Adrenal gland (tissue), 12 donors: ENCODE measurements around the gene NEK5. TPM values are rescaled to one million over a fixed set of nuclear protein-coding genes. Genes with fewer than 3 reads are reported as not detected.

ENCODE experiments used
- DNase-seq, 7 donors: peaks; one replicate each; pipeline ENCODE4 v3.0.0-alpha.2; 2019 to 2020
- H3K27ac ChIP-seq, 5 donors: fragments of 200-600 bp; sonication (generic) in 4 of 5; 1 replicate in 3 of 5; 2 replicates in 2 of 5; pipeline versions ENCODE4 v1.5.1 to v1.8.0; 2016 to 2020; ENCODE audit warnings: mild to moderate bottlenecking in 1 of 5
- H3K27me3 ChIP-seq: fragments of 200-600 bp; 2 replicates; pipeline ENCODE4 v1.8.0; 2021
- H3K36me3 ChIP-seq, 2 donors: fragments of 200-600 bp; replicated peaks in 1 of 2; 1 replicate in 1 of 2; 2 replicates in 1 of 2; pipeline versions ENCODE4 v1.5.1 to v1.8.0; 2018 to 2022
- H3K4me1 ChIP-seq, 2 donors: fragments of 200-600 bp; replicated peaks in 1 of 2; 1 replicate in 1 of 2; 2 replicates in 1 of 2; pipeline versions ENCODE4 v1.5.1 to v1.8.0; 2018 to 2021
- H3K4me3 ChIP-seq, 4 donors: fragments of 200-600 bp; sonication (generic) in 3 of 4; one replicate each; pipeline ENCODE4 v1.5.1; 2016 to 2018
- H3K9me3 ChIP-seq, 3 donors: fragments of 200-600 bp; sonication (generic) in 1 of 3; replicated peaks in 1 of 3; 1 replicate in 2 of 3; 2 replicates in 1 of 3; pipeline versions ENCODE4 v1.5.1 to v1.8.0; 2016 to 2021
- CTCF ChIP-seq, 6 experiments: fragments of 450-650 bp in 4 of 6; fragments of 200-600 bp in 2 of 6; sonication (generic) in 1 of 6; IDR thresholded peaks; 1 replicate in 5 of 6; 2 replicates in 1 of 6; pipeline versions ENCODE4 v1.5.1 to v1.8.0; 2016 to 2021; ENCODE audit warnings: antibody characterized with exemption in 6 of 6, mild to moderate bottlenecking in 2 of 6, moderate library complexity in 1 of 6
- POLR2A ChIP-seq, 2 donors: fragments of 450-650 bp; IDR thresholded peaks; one replicate each; pipeline ENCODE4 v1.6.1; 2017; ENCODE audit warnings: antibody characterized with exemption in 2 of 2, mild to moderate bottlenecking in 2 of 2, moderate library complexity in 1 of 2
- WGBS, 4 donors: extraction: QIAGEN DNeasy Blood & Tissue Kit in 2 of 4; methylation state at CpG; one replicate each; pipeline versions ENCODE4 v1.1.5 to v1.1.7; 2013 to 2017; 5-methylcytosine and 5-hydroxymethylcytosine counted together
- intact Hi-C, 2 donors: fragments of 100-400 bp; cut with DNase I; formaldehyde crosslinking; loops; one replicate each; pipeline versions ENCODE4 v1.14.1 to v1.15.0; 2022 to 2023
- polyA plus RNA-seq, 3 donors: library from polyadenylated mRNA; stranded (reverse); fragments of 200-250 nt in 2 of 3; fragments of 350-450 nt in 1 of 3; fragmentation: Illumina TruSeq in 1 of 3; extraction: RNeasy Lipid Tissue Mini Kit (QIAGEN cat#74804) in 1 of 3; gene quantifications; one replicate each; pipeline ENCODE4 v1.2.3, GENCODE V29; 2013 to 2014
- total RNA-seq, 9 donors: library from RNA; depleted of rRNA in 4 of 9; stranded (reverse); fragments of >200 nt in 4 of 9; fragments of 120-200 nt in 1 of 9; fragmentation: NEBNext Ultra II Directional in 1 of 9; extraction: Animal tissue kit (Norgen Biotek cat#: 25700) in 1 of 9; gene quantifications; one replicate each; pipeline versions ENCODE4 v1.1.0 to v1.2.4, GENCODE V29; 2013 to 2023
- donor health status: healthy with polysubstance abuse.
- donor health status: Bipolar disorder and iron deficiency.
- donor health status: DM: yes; HTN: yes; CAD: no.
- donor health status: DM: no; HTN: no; CAD: no.
- donor health status: DM: no; HTN: no; CAD: no.
- donor health status: DM: yes; HTN: yes; CAD: no.

The NEK5 gene
- total and polyA plus RNA-seq, 12 donors = under 0.01 to 0.17 (median 0.11) TPM; not detected in 5

GRCh38 chr13:52024481-52024880 lies 104.4 kb downstream of the NEK5 start, which contains the start of gene UTP14C:
UTP14C (plus strand) TSS chr13:52024691; CDS start chr13:52028805, 4,114 bp downstream.
- intact Hi-C loops = no loop called here
- H3K27me3 ChIP-seq = no peaks in the 10 kb centered on the region
- no peaks in the 10 kb centered on the region for H3K9me3 ChIP-seq
- H3K4me1 ChIP-seq = no peaks in the 10 kb centered on the region
- peaks cover 0 to 4% of the 10 kb centered on the region in 2 donors for H3K36me3 ChIP-seq
- DNase-seq = no peak
- no peak within 1 kb of the TSS for H3K4me3 ChIP-seq
- TF ChIP-seq CTCF (IDR thresholded peaks at IDR 0.05) (no peak), POLR2A (IDR thresholded peaks at IDR 0.05) (no peak)
- 94 to 99% (median 97%) methylated on average over 3 of the region's 3 CpGs for WGBS, 4 donors
- no peak within 1 kb of the TSS for H3K27ac ChIP-seq

GRCh38 chr13:52022356-52022755 lies 106.5 kb downstream of the NEK5 start:
- H3K4me3 ChIP-seq = no peak overlapping the region
- TF ChIP-seq POLR2A (IDR thresholded peaks at IDR 0.05) (no peak), CTCF (IDR thresholded peaks at IDR 0.05) (no peak)
- no peaks in the 10 kb centered on the region for H3K27me3 ChIP-seq
- H3K36me3 ChIP-seq = peaks cover 0 to 6% of the 10 kb centered on the region in 2 donors
- intact Hi-C loops = no loop called here
- H3K27ac ChIP-seq = no peak overlapping the region
- H3K4me1 ChIP-seq = no peaks in the 10 kb centered on the region
- WGBS, 4 donors = 96 to 100% (median 97%) methylated on average over 2 of the region's 2 CpGs
- no peak for DNase-seq
- no peaks in the 10 kb centered on the region for H3K9me3 ChIP-seq

- no peak for DNase-seq
- TF ChIP-seq POLR2A (IDR thresholded peaks at IDR 0.05) (no peak), CTCF (IDR thresholded peaks at IDR 0.05) (no peak)
- Histone ChIP-seq H3K27ac (no peak overlapping the region), H3K27me3 (no peaks in the 10 kb centered on the region), H3K36me3 (peaks cover 0 to 6% of the 10 kb centered on the region in 2 donors), H3K9me3 (no peaks in the 10 kb centered on the region), H3K4me3 (no peak overlapping the region), H3K4me1 (no peaks in the 10 kb centered on the region)
- intact Hi-C loops = no loop called here
- WGBS, 4 donors = 94 to 100% (median 95%) methylated on average over 3 of the region's 3 CpGs
These were observed 108.7 kb downstream of the NEK5 start for GRCh38 chr13:52020191-52020590.

GRCh38 chr13:52016296-52016695 lies 112.6 kb downstream of the NEK5 start:
- Histone ChIP-seq H3K27ac (no peak overlapping the region), H3K4me1 (peaks cover 10 to 17% of the 10 kb centered on the region in 2 donors), H3K36me3 (peaks cover 0 to 6% of the 10 kb centered on the region in 2 donors), H3K4me3 (no peak overlapping the region), H3K27me3 (no peaks in the 10 kb centered on the region), H3K9me3 (no peaks in the 10 kb centered on the region)
- 92 to 100% (median 98%) methylated on average over 2 to 3 of the region's 3 CpGs for WGBS, 4 donors
- intact Hi-C loops = no loop called here
- TF ChIP-seq POLR2A (IDR thresholded peaks at IDR 0.05) (no peak), CTCF (IDR thresholded peaks at IDR 0.05) (no peak)
- DNase-seq = no peak
